GM19239 (cell line): Measurements from ENCODE around the gene APOBEC4.
"Not testable (repeated sequence)": the region's sequence is repeated elsewhere in the genome, so short reads cannot be mapped to it uniquely, and the experiment has no call there.

Experiments
- DNase-seq: peaks from one replicate; pipeline ENCODE4 v3.0.0; 2011; ENCODE audit warnings: low spot score; ENCODE audit not compliant: insufficient read length
- FAIRE-seq: peaks from 2 replicates; lab custom pipeline; 2011; peaks lifted over from hg19 to GRCh38; lab: Jason Lieb, UNC

APOBEC4 gene

GRCh38 chr1:183635606-183636333 lies 17.3 kb downstream of the APOBEC4 start, which contains the start of gene ARPC5:
Gene ARPC5 (minus strand): TSS chr1:183635783. CDS start chr1:183635659, 124 bp downstream.
- DNase-seq (peak; percentile 72), FAIRE-seq (peak; percentile 91)

DNA sequence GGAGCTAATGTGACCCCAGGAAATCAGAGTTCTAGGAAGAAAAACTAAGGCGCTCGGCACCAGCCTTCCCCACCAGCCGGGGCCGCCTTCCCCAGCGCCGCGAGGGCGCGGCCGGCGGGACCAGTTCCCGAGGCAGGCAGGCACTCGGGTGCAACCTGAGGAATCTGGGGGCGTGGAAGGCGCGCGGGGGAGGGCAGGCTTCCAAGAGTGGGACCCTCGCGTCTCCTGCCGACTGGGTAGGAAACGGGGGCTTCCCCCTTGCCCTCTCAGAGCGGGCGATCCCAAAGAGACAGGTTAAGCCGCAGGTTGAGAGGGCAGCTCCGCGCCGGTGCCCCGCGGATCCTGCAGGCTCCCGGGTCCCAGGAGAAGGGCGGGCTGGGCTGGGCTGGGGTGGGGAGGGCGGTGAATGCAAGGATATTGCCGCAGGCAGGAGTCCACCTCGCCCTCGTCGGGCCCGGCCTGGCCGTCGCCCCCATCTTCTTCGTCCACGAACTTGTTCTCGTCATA lies 18.0 kb downstream of the APOBEC4 start:
- DNase-seq (no peak), FAIRE-seq (no peak)

GRCh38 chr1:183634429-183635065 lies 18.6 kb downstream of the APOBEC4 start:
- FAIRE-seq: peak; percentile 57
- no peak for DNase-seq

- FAIRE-seq (peak; percentile 89), DNase-seq (no peak)
These were observed 19.3 kb downstream of the APOBEC4 start for GRCh38 chr1:183633676-183634343.

GRCh38 chr1:183632964-183633363 lies 20.2 kb downstream of the APOBEC4 start:
- DNase-seq (no peak), FAIRE-seq (peak; percentile 35)

DNA sequence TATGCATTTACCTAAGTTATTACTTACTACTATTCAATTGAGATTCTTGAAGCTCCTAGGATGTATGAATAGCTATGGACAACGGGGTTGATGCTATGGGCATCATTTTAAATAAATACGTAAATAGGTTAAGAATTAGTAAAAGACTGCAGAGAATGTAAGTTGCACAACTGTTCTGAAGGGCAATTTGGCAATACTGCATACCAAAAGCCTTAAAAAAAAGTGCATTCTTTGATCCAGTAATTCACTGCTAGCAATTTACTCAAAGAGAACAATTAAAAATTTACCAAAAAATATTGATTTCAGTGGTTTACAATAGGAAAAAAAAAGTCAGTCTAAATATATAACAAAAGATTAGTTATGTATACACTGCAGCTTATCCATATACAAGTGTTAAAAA lies 21.0 kb downstream of the APOBEC4 start:
- no peak for DNase-seq
- FAIRE-seq: no peak

DNA sequence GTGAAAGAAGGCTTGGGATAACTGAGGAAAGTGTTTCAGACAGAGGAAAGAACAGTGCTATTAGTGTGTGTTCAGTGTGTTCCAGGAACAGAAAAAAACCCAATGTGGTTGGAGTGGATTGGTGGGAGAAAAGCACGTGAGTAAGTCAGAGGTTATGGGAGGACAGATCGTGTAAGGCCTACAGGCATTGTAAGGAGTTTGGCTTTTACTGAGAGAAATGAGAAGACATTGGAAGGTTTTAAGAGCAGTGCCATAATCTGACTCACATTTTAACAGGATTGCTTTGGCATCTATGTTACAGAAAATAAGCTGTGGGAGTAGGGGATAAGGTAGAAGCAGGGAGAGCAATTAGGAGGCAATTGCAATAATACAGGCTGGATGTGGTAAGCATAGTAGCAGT lies 22.4 kb downstream of the APOBEC4 start:
- DNase-seq: no peak

DNA sequence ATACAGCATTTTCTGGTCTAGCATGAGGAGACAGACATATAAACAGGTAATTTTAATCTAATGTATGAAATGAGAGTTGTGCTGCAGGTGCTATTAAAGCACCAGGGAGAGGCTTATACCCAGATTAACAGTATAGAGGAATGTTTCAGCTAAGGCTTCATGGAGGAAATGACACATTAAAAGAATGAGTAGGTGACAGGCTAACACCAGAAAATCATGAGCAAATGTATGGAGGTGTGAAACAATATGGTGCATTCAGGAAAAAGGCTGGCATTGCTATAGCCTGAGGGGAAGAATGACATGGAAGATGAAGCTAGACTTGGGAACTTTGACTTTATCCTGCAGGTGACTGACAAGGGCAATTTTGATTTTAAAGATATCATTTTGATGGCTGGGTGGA lies 24.6 kb downstream of the APOBEC4 start:
- DNase-seq: no peak
- FAIRE-seq: no peak

More for the DNA sequence above, 22.4 kb downstream of the APOBEC4 start:
- no peak for FAIRE-seq

DNA sequence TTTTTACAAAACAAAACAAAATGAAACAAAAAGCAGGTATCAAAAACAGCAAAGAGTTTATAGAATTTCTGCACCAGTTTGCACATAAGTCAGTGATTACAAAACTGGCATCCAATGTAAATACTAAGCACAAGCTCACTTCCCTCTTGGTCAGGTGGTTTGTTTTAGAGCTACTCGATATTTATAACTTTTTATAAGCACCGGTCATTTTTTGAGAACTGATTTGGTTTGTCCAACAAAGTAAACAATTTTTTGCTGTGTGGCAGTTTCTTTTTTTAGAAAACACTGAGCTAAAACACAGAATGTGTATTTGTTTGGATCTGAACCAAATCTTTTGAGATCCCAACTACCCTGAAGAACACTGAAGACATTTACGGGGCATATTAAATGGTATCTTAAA lies 26.9 kb downstream of the APOBEC4 start:
- FAIRE-seq, DNase-seq: not testable (repeated sequence)

- FAIRE-seq (peak; percentile 90), DNase-seq (no peak)
These were observed 30.0 kb downstream of the APOBEC4 start for GRCh38 chr1:183622884-183623785.

GRCh38 chr1:183622013-183622412 lies 31.1 kb downstream of the APOBEC4 start:
- FAIRE-seq: no peak
- DNase-seq: no peak

DNA sequence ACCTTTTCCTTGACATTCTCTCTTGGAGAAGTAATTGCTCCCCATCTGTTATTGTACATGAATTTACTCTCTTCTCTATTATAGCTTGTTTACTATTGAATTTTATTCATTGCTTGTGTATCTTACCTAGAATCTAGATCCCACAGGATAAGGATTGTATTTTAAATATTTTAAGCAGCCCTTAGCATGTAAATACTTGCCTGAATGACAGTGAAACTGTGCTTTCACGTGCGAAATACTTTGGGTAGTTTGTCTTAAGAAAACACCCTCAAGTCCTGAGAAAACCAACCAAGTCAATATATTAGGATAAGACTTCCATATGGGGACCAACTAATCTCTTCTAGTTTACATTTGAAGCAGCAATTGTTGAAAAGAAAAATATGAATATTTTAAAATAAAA lies 32.8 kb downstream of the APOBEC4 start:
- DNase-seq (no peak), FAIRE-seq (no peak)

- no peak for DNase-seq
- FAIRE-seq: no peak
These were observed 33.3 kb downstream of the APOBEC4 start for GRCh38 chr1:183619781-183620180.

GRCh38 chr1:183618202-183618601 lies 34.9 kb downstream of the APOBEC4 start:
- FAIRE-seq: not testable (repeated sequence)

GRCh38 chr1:183612975-183613374 lies 40.1 kb downstream of the APOBEC4 start:
- DNase-seq, FAIRE-seq: not testable (repeated sequence)

More at GRCh38 chr1:183618202-183618601, 34.9 kb downstream of the APOBEC4 start:
- DNase-seq: not testable (repeated sequence)

DNA sequence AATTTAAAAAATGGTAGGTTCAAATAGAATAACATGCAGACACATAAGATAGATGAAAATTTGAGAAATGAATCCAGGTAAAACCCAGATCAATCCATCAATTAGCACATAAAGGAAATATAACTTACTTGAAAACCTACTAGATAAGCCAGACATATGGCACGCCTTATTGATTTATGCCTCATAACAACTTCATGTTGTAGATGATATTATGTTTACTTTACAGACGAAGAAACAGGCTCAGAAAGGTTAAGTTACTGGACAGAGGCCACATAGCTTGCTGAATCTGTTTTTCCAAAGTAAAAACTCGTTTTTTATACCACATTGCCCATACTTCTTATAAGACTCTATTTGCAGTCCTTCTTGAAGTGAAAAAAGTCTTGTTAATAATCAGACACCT lies 40.7 kb downstream of the APOBEC4 start:
- DNase-seq (no peak), FAIRE-seq (no peak)

DNA sequence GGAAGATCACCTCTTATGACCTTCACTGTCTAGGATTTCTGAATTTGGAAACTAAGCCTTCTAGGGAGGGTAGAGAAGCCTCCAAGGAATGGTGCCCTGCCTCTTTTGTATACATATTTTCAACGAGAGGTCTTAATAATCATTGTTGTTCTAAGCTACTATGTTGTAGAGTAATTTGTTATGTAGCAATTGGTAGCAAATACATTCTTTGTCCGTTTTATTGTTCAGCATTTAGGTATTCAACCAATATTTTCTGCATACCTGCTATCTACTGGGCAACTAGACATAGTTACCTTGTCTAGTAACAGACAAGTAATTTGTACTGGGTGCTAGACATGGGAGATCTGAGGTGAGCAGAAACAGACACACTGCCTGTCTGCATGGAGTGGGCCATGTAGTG lies 42.1 kb downstream of the APOBEC4 start:
- DNase-seq: no peak
- no peak for FAIRE-seq

DNA sequence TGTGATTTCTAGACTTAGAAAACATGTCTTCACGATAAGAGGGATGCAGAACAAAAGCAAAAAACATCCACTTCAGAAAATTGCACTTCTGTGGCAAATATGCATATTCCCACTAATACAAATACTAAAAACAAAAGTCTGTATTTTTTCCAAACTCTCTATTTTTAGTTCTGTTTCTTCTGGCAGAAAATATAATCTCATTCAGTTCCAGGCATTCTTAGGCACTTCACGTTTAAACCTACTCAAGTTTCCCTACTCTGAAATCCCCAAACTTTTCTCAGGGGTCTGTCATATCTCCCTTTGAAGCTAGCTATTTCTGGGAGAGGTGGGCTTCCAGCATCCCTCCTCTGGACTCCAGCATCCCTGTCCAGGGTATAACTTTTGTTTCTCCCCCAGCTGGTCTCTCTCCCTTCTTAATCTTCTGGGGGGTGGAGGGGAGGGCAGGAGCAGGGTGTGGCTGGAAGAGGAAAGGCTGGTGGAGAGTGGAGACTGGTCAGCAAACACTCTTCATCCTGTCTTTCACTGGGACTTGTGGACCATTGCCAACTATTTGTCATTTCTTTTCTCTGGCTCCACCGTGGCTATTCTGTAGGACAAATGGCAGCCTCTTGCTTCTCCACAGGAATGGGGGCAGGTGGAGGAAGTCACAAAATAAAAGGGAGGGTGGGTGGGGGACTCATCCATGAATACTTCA lies 43.2 kb downstream of the APOBEC4 start:
- DNase-seq (no peak), FAIRE-seq (no peak)

- FAIRE-seq (peak; percentile 89), DNase-seq (no peak)
These were observed 43.8 kb downstream of the APOBEC4 start for GRCh38 chr1:183609313-183609712.
